ENCODE results near the gene ST3GAL3.
A peak's percentile ranks its signal among the peaks of the same experiment; 100 is the strongest.

ST3GAL3 gene

DNA sequence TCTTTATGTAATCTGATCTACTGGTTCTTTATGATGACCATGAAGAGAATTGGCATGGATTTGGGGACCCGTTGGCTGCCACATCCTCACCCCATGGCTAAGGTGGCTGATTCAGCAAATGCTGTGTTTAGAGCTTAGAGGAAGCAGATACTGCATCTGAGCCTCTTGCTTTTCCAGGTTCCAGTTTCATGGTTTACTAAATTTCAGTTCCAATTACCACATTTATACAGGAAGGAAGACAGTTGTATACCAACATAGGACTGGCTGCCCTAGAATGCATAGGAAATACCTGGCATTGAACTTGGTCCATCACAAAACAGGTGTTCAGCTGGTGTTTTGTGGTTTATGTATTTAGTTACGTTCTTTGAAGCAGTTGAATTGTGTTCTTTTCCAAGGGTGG, 107.1 kb downstream of the ST3GAL3 start:
- Histone ChIP-seq H3K36me3 (ENCODE audit: control insufficient read depth, insufficient read depth, low read length) (no peaks in the 10 kb centered on the region), H3K56ac (ENCODE audit: low read length) (no peak overlapping the region), H3K4ac (ENCODE audit: low read depth, low read length) (no peak overlapping the region), H2BK5ac (ENCODE audit: low read length) (no peak overlapping the region), H3K27ac (ENCODE audit: low read depth, low read length) (no peak overlapping the region), H3K79me1 (ENCODE audit: low read length) (no peaks in the 10 kb centered on the region), H3K4me3 (ENCODE audit: low read length) (no peak overlapping the region), H4K8ac (ENCODE audit: low read depth, low read length) (no peak overlapping the region), H3K23ac (ENCODE audit: low read length) (no peak overlapping the region), H3K18ac (ENCODE audit: low read length) (no peak overlapping the region), H2AK5ac (ENCODE audit: low read length) (no peak overlapping the region), H4K5ac (ENCODE audit: low read length) (no peak overlapping the region), H3K9ac (ENCODE audit: low read length) (no peak overlapping the region), H3K79me2 (ENCODE audit: control insufficient read depth, insufficient read depth, low read length) (no peaks in the 10 kb centered on the region), H3K4me2 (ENCODE audit: low read length) (no peak overlapping the region), H3K27me3 (ENCODE audit: insufficient read depth, low read length, poor library complexity) (no peaks in the 10 kb centered on the region), H3K4me1 (ENCODE audit: control insufficient read depth, low read depth, low read length) (no peaks in the 10 kb centered on the region), H2BK120ac (ENCODE audit: low read depth, low read length) (no peak overlapping the region), H2BK15ac (replicated peaks; ENCODE audit: low read depth) (no peak overlapping the region)
- WGBS (ENCODE audit: extremely low coverage, insufficient coverage, low lambda C conversion rate) = no CpG with 5 or more reads among the region's 2 CpGs
- DNase-seq = no peak

DNA sequence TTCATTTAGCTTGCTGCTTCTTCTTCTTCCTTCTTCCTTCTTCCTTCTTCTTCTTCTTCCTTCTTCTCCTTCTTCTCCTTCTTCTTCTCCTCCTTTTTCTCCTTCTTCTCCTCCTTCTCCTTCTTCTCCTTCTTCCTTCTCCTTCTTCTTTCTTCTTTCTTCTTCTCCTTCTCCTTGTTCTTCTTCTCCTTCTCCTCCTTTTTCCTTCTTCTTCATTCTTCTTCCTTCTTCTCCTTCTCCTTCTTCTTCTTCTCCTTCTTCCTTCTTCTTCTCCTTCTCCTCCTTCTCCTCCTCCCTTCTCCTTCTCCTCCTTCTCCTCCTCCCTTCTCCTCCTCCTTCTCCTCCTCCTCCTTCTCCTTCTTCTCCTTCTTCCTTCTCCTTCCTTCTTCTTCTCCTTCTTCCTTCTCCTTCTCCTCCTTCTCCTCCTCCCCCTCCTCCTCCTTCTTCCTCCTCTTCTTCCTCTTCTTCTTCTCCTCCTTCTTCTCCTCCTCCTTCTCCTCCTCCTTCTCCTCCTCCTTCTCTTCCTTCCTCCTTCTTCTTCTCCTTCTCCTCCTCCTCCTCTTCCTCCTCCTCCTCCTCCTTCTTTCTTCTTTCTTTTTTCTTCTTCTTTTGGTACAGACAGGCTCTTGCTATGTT, 110.1 kb downstream of the ST3GAL3 start:
- Histone ChIP-seq H4K8ac (ENCODE audit: low read depth, low read length) (no peak overlapping the region), H3K4me2 (ENCODE audit: low read length) (no peak overlapping the region), H3K4me3 (ENCODE audit: low read length) (no peak overlapping the region), H3K79me2 (ENCODE audit: control insufficient read depth, insufficient read depth, low read length) (no peaks in the 10 kb centered on the region), H3K9ac (ENCODE audit: low read length) (no peak overlapping the region), H2BK15ac (replicated peaks; ENCODE audit: low read depth) (no peak overlapping the region), H2BK5ac (ENCODE audit: low read length) (no peak overlapping the region), H3K36me3 (ENCODE audit: control insufficient read depth, insufficient read depth, low read length) (no peaks in the 10 kb centered on the region), H2BK120ac (ENCODE audit: low read depth, low read length) (no peak overlapping the region), H3K4me1 (ENCODE audit: control insufficient read depth, low read depth, low read length) (no peaks in the 10 kb centered on the region), H3K18ac (ENCODE audit: low read length) (no peak overlapping the region), H2AK5ac (ENCODE audit: low read length) (no peak overlapping the region), H3K56ac (ENCODE audit: low read length) (no peak overlapping the region), H3K27ac (ENCODE audit: low read depth, low read length) (no peak overlapping the region), H3K23ac (ENCODE audit: low read length) (no peak overlapping the region), H3K4ac (ENCODE audit: low read depth, low read length) (no peak overlapping the region), H4K5ac (ENCODE audit: low read length) (no peak overlapping the region), H3K27me3 (ENCODE audit: insufficient read depth, low read length, poor library complexity) (no peaks in the 10 kb centered on the region), H3K79me1 (ENCODE audit: low read length) (no peaks in the 10 kb centered on the region)
- DNase-seq = no peak

DNA sequence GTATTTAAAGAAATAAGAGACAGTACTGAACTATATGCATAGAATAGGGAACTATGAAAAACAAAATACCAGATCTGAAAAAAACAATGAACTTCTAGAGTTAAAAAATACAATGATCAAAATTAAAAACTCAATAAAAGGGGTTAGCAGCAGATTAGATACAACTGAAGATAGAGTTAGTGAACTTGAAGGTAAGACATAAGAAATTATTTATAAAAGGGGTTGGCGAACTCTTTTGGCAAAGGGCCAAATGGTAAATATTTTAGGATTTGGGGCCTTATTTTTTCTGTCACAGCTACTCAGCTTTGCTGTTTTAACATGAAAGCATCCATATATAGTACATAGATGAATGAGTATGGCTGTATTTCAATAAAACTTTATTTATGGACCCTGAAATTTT, 111.4 kb downstream of the ST3GAL3 start:
- Histone ChIP-seq H2BK120ac (ENCODE audit: low read depth, low read length) (no peak overlapping the region), H3K23ac (ENCODE audit: low read length) (no peak overlapping the region), H3K27me3 (ENCODE audit: insufficient read depth, low read length, poor library complexity) (no peaks in the 10 kb centered on the region), H4K5ac (ENCODE audit: low read length) (no peak overlapping the region), H3K79me1 (ENCODE audit: low read length) (no peaks in the 10 kb centered on the region), H2AK5ac (ENCODE audit: low read length) (no peak overlapping the region), H2BK15ac (replicated peaks; ENCODE audit: low read depth) (no peak overlapping the region), H3K4ac (ENCODE audit: low read depth, low read length) (no peak overlapping the region), H3K79me2 (ENCODE audit: control insufficient read depth, insufficient read depth, low read length) (no peaks in the 10 kb centered on the region), H3K56ac (ENCODE audit: low read length) (no peak overlapping the region), H4K8ac (ENCODE audit: low read depth, low read length) (no peak overlapping the region), H3K9ac (ENCODE audit: low read length) (no peak overlapping the region), H3K36me3 (ENCODE audit: control insufficient read depth, insufficient read depth, low read length) (no peaks in the 10 kb centered on the region), H3K18ac (ENCODE audit: low read length) (no peak overlapping the region), H3K27ac (ENCODE audit: low read depth, low read length) (no peak overlapping the region), H3K4me2 (ENCODE audit: low read length) (no peak overlapping the region), H2BK5ac (ENCODE audit: low read length) (no peak overlapping the region), H3K4me3 (ENCODE audit: low read length) (no peak overlapping the region), H3K4me1 (ENCODE audit: control insufficient read depth, low read depth, low read length) (no peaks in the 10 kb centered on the region)
- no peak for DNase-seq
- no CpG with 5 or more reads among the region's 1 CpG for WGBS (ENCODE audit: extremely low coverage, insufficient coverage, low lambda C conversion rate)

DNA sequence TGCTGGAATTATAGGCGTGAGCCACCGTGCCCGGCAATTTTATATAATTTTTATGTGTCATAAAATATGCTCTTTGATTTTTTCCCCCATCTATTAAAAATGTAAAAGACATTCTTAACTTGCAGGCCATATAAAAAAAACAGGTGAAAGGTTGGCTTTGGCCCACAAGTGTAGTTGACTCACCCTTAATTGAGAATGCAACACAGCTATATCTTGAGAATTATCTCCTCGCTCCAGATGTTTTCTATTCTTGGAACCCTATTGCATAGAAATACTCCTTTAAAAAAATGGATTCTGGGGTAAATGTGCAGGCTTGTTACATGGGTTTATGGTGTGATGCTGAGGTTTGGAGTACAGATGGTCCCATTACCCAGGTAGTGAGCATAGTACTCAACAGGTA, 112.0 kb downstream of the ST3GAL3 start:
- H3K4ac ChIP-seq (ENCODE audit: low read depth, low read length) = no peak overlapping the region
- H3K79me2 ChIP-seq (ENCODE audit: control insufficient read depth, insufficient read depth, low read length) = no peaks in the 10 kb centered on the region
- H3K79me1 ChIP-seq (ENCODE audit: low read length) = no peaks in the 10 kb centered on the region
- WGBS (ENCODE audit: extremely low coverage, insufficient coverage, low lambda C conversion rate) = no CpG with 5 or more reads among the region's 4 CpGs
- no peak overlapping the region for H3K9ac ChIP-seq (ENCODE audit: low read length)
- no peak overlapping the region for H3K18ac ChIP-seq (ENCODE audit: low read length)
- no peak overlapping the region for H2AK5ac ChIP-seq (ENCODE audit: low read length)
- no peaks in the 10 kb centered on the region for H3K27me3 ChIP-seq (ENCODE audit: insufficient read depth, low read length, poor library complexity)
- no peak overlapping the region for H3K56ac ChIP-seq (ENCODE audit: low read length)
- no peak overlapping the region for H4K5ac ChIP-seq (ENCODE audit: low read length)
- no peak overlapping the region for H2BK15ac ChIP-seq (replicated peaks; ENCODE audit: low read depth)
- H2BK120ac ChIP-seq (ENCODE audit: low read depth, low read length) = no peak overlapping the region
- no peaks in the 10 kb centered on the region for H3K36me3 ChIP-seq (ENCODE audit: control insufficient read depth, insufficient read depth, low read length)
- no peak overlapping the region for H3K4me2 ChIP-seq (ENCODE audit: low read length)
- no peak overlapping the region for H3K23ac ChIP-seq (ENCODE audit: low read length)
- no peak overlapping the region for H3K27ac ChIP-seq (ENCODE audit: low read depth, low read length)
- no peaks in the 10 kb centered on the region for H3K4me1 ChIP-seq (ENCODE audit: control insufficient read depth, low read depth, low read length)
- H3K4me3 ChIP-seq (ENCODE audit: low read length) = no peak overlapping the region
- no peak overlapping the region for H4K8ac ChIP-seq (ENCODE audit: low read depth, low read length)
- H2BK5ac ChIP-seq (ENCODE audit: low read length) = no peak overlapping the region
- no peak for DNase-seq

DNA sequence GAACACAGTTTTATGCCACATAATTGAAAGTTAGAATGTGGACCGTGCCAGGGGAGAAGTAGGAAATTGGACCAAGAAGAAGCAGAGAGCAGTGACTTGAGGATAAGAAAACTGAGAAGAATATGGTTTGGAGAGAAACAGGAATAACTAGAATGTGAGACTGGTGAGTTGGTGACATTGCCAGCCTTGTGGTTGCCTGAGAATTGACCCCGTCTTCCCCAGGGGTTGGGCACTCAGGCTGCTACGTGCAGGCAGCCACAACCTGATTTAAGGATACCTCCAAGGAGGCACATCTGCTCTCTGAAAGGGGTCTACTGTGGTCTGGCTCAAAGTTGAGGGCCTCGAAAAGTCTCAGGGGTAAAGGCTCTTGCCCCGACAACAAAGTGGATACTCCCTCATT, 114.1 kb downstream of the ST3GAL3 start:
- Histone ChIP-seq H2AK5ac (ENCODE audit: low read length) (no peak overlapping the region), H2BK5ac (ENCODE audit: low read length) (no peak overlapping the region), H3K4me3 (ENCODE audit: low read length) (no peak overlapping the region), H3K4ac (ENCODE audit: low read depth, low read length) (no peak overlapping the region), H4K5ac (ENCODE audit: low read length) (no peak overlapping the region), H4K8ac (ENCODE audit: low read depth, low read length) (no peak overlapping the region), H3K36me3 (ENCODE audit: control insufficient read depth, insufficient read depth, low read length) (no peaks in the 10 kb centered on the region), H3K56ac (ENCODE audit: low read length) (no peak overlapping the region), H3K4me2 (ENCODE audit: low read length) (no peak overlapping the region), H3K4me1 (ENCODE audit: control insufficient read depth, low read depth, low read length) (no peaks in the 10 kb centered on the region), H3K79me1 (ENCODE audit: low read length) (no peaks in the 10 kb centered on the region), H2BK120ac (ENCODE audit: low read depth, low read length) (no peak overlapping the region), H3K23ac (ENCODE audit: low read length) (no peak overlapping the region), H3K18ac (ENCODE audit: low read length) (no peak overlapping the region), H3K27ac (ENCODE audit: low read depth, low read length) (no peak overlapping the region), H3K27me3 (ENCODE audit: insufficient read depth, low read length, poor library complexity) (no peaks in the 10 kb centered on the region), H2BK15ac (replicated peaks; ENCODE audit: low read depth) (no peak overlapping the region), H3K79me2 (ENCODE audit: control insufficient read depth, insufficient read depth, low read length) (no peaks in the 10 kb centered on the region), H3K9ac (ENCODE audit: low read length) (no peak overlapping the region)
- WGBS (ENCODE audit: extremely low coverage, insufficient coverage, low lambda C conversion rate) = no CpG with 5 or more reads among the region's 5 CpGs
- no peak for DNase-seq

DNA sequence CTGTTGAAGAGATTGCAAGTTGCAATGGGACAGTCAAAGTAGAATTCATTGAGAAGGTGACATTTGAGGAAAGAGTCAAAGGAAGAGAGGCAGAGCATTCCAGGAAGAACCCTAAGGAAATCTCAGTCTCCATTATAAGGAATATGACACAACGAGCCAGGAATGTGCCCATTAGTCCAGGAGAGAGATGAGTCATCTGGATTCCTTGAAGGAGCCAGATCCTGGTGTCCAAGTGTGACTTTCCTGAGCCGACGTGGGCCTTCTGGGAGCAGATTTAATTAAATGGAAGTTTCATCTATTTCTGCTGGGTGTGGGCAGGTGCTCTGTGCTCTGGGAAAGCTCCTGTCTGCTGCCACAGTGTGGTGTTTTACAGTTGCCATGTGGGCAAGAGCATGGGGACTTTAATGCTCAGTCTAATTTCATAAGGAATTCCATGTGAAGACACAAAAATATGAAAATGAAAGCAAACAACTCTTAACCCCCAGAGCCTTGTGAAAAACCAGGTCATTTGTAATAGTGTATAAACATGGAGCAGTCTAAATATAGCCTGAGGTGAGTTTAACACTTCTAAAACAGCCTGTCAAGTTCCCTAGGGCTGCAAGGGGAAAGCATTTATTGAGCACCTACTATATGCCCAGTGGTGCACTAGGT, 114.8 kb downstream of the ST3GAL3 start:
- no peak overlapping the region for H4K8ac ChIP-seq (ENCODE audit: low read depth, low read length)
- WGBS (ENCODE audit: extremely low coverage, insufficient coverage, low lambda C conversion rate) = no CpG with 5 or more reads among the region's 3 CpGs
- H2BK5ac ChIP-seq (ENCODE audit: low read length) = no peak overlapping the region
- H3K36me3 ChIP-seq (ENCODE audit: control insufficient read depth, insufficient read depth, low read length) = no peaks in the 10 kb centered on the region
- no peak overlapping the region for H3K4me3 ChIP-seq (ENCODE audit: low read length)
- no peak overlapping the region for H3K23ac ChIP-seq (ENCODE audit: low read length)
- H3K79me1 ChIP-seq (ENCODE audit: low read length) = no peaks in the 10 kb centered on the region
- no peak overlapping the region for H3K18ac ChIP-seq (ENCODE audit: low read length)
- no peak overlapping the region for H2AK5ac ChIP-seq (ENCODE audit: low read length)
- no peak overlapping the region for H2BK15ac ChIP-seq (replicated peaks; ENCODE audit: low read depth)
- no peak overlapping the region for H3K56ac ChIP-seq (ENCODE audit: low read length)
- H2BK120ac ChIP-seq (ENCODE audit: low read depth, low read length) = no peak overlapping the region
- DNase-seq = peak; percentile 96
- no peaks in the 10 kb centered on the region for H3K79me2 ChIP-seq (ENCODE audit: control insufficient read depth, insufficient read depth, low read length)
- H3K9ac ChIP-seq (ENCODE audit: low read length) = no peak overlapping the region
- no peak overlapping the region for H3K4me2 ChIP-seq (ENCODE audit: low read length)
- H3K4ac ChIP-seq (ENCODE audit: low read depth, low read length) = no peak overlapping the region
- H3K4me1 ChIP-seq (ENCODE audit: control insufficient read depth, low read depth, low read length) = no peaks in the 10 kb centered on the region
- no peak overlapping the region for H3K27ac ChIP-seq (ENCODE audit: low read depth, low read length)
- no peak overlapping the region for H4K5ac ChIP-seq (ENCODE audit: low read length)
- no peaks in the 10 kb centered on the region for H3K27me3 ChIP-seq (ENCODE audit: insufficient read depth, low read length, poor library complexity)
